Large intestine (tissue), 3 donors: ENCODE measurements around the gene SLC22A1. TPM values are rescaled to one million over a fixed set of nuclear protein-coding genes. Genes with fewer than 3 reads are reported as not detected.

ENCODE experiments used
- DNase-seq, 2 donors: peaks; one replicate each; pipeline versions ENCODE4 v3.0.0 to v3.0.0-alpha.2; 2013
- H3K27ac ChIP-seq: one replicate; pipeline ENCODE4 v1.5.1; 2013; ENCODE audit warnings: low read length
- H3K27me3 ChIP-seq: 2 replicates; pipeline ENCODE4 v1.6.1; 2013; ENCODE audit warnings: low read length; ENCODE audit not compliant: control insufficient read depth, insufficient read depth
- H3K36me3 ChIP-seq: 2 replicates; pipeline ENCODE4 v1.6.1; 2013; ENCODE audit warnings: low read length; ENCODE audit not compliant: control insufficient read depth, insufficient read depth
- H3K4me1 ChIP-seq: one replicate; pipeline ENCODE4 v1.6.1; 2013; ENCODE audit warnings: low read length; ENCODE audit not compliant: control insufficient read depth, insufficient read depth
- H3K4me3 ChIP-seq: one replicate; pipeline ENCODE4 v1.5.1; 2013; ENCODE audit warnings: low read length
- H3K9me3 ChIP-seq: one replicate; pipeline ENCODE4 v1.6.1; 2013; ENCODE audit warnings: mild to moderate bottlenecking, low read depth, low read length, moderate library complexity; ENCODE audit not compliant: control insufficient read depth
- whole genome bisulfite sequencing: methylation state at CpG from one replicate; pipeline ENCODE4 v1.1.5; 2013; ENCODE audit warnings: low lambda C conversion rate; ENCODE audit not compliant: insufficient coverage; 5-methylcytosine and 5-hydroxymethylcytosine counted together
- polyA plus RNA-seq: library from polyadenylated mRNA; unstranded; fragments of 120-200 nt; gene quantifications from one replicate; pipeline ENCODE4 v1.2.1, GENCODE V29; 2013

The SLC22A1 gene
- polyA plus RNA-seq, 1 donor: 0.57 TPM

DNA sequence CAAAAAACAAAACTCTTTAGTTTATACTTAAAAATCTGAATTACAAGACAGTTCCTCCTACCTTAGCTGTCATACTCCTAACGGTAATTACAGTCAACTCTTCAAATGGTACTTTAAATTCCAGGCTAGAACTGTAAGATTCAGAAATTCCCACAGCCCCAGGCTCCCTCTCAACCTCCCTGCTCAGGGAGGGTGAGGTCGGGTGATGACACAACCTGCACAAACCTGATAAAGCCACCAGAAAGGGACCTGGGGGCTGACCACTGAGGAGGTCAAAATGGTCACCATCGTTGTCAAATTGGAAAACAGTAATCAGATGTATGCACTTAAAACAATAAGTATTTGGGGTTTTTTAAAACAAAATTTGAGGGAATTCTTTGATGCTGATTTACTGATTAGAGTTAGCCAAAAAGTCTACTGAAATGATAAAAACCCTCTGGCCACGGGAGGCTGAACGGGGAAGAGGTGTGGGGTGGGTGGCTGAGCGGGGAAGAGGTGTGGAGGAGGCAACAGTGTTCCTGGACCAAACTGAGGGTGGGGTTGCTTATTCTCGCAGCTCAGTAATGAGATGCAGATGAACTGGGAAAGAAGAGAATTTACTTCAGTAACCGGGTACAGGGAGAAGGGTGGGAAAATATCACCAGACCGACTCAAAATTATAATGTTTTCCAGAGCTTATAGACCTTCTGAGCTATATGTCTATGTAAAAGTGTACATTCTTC is 52.4 kb downstream of the SLC22A1 start:
- Histone ChIP-seq H3K4me3 (no peak overlapping the region), H3K36me3 (no peaks in the 10 kb centered on the region)
- DNase-seq: no peak

GRCh38 chr6:160174681-160175080 is 53.1 kb downstream of the SLC22A1 start:
- no peaks in the 10 kb centered on the region for H3K4me1 ChIP-seq
- no peak overlapping the region for H3K4me3 ChIP-seq
- no peaks in the 10 kb centered on the region for H3K9me3 ChIP-seq
- no peak overlapping the region for H3K27ac ChIP-seq
- H3K36me3 ChIP-seq: no peaks in the 10 kb centered on the region
- DNase-seq: no peak
- H3K27me3 ChIP-seq: no peaks in the 10 kb centered on the region
- no CpG with 5 or more reads among the region's 2 CpGs for WGBS

More for the DNA sequence above, 52.4 kb downstream of the SLC22A1 start:
- no CpG with 5 or more reads among the region's 9 CpGs for WGBS
- Histone ChIP-seq H3K27me3 (no peaks in the 10 kb centered on the region), H3K9me3 (no peaks in the 10 kb centered on the region), H3K4me1 (no peaks in the 10 kb centered on the region), H3K27ac (no peak overlapping the region)

- 83% methylated on average over 1 of the region's 2 CpGs for WGBS
- no peaks in the 10 kb centered on the region for H3K9me3 ChIP-seq
Observed at GRCh38 chr6:160177220-160177619, 55.6 kb downstream of the SLC22A1 start.

GRCh38 chr6:160178271-160178670 is 56.7 kb downstream of the SLC22A1 start:
- Histone ChIP-seq H3K9me3 (no peaks in the 10 kb centered on the region), H3K27me3 (no peaks in the 10 kb centered on the region), H3K4me3 (no peak overlapping the region), H3K4me1 (no peaks in the 10 kb centered on the region), H3K36me3 (no peaks in the 10 kb centered on the region), H3K27ac (no peak overlapping the region)
- DNase-seq: no peak
- 81% methylated on average over 5 of the region's 5 CpGs for WGBS

More at GRCh38 chr6:160177220-160177619, 55.6 kb downstream of the SLC22A1 start:
- Histone ChIP-seq H3K36me3 (no peaks in the 10 kb centered on the region), H3K4me3 (no peak overlapping the region), H3K4me1 (no peaks in the 10 kb centered on the region), H3K27ac (no peak overlapping the region), H3K27me3 (no peaks in the 10 kb centered on the region)
- DNase-seq: no peak

DNA sequence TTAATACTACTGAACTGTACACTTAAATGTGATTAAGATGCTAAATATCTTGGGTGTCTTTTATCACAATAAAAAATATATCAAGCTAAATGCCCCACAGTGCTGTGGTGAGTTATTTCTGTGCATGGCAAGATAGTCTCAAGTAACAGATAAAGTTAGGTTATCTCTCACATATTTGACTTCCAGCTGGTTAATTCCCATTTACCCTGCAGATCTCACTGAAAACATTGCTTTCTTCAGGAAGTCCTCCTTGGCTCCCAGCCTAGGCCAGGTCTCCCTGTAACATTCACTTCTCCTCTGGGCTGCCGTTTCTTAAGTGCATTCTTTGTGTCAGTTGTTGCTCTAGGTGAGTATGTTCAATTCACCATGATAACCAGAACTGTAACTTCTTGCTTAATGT is 59.1 kb downstream of the SLC22A1 start:
- Histone ChIP-seq H3K36me3 (no peaks in the 10 kb centered on the region), H3K4me3 (no peak overlapping the region), H3K27ac (no peak overlapping the region), H3K4me1 (no peaks in the 10 kb centered on the region), H3K27me3 (no peaks in the 10 kb centered on the region), H3K9me3 (no peaks in the 10 kb centered on the region)
- WGBS: no CpG with 5 or more reads among the region's 1 CpG
- no peak for DNase-seq

DNA sequence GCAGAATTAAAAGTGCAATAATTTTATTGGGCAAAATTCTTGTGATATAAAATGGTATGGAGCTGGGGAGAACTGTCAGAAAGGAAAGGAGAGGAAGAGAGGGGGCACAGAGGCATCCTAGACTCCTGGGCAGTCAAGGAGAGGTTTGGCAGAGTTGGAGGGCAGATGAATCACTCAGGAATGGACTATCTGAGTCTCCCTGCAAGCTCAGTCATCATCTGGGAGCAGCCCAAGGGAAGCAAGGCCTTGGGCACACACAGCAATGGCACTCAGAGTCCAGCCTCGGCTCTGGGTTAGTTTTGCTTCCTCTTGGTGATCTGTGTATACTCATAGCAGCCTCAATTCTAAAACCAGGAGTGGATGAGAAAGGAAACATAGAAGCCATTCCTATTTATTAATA is 67.2 kb downstream of the SLC22A1 start:
- no peak overlapping the region for H3K27ac ChIP-seq
- no CpG with 5 or more reads among the region's 1 CpG for WGBS
- peaks cover 6% of the 10 kb centered on the region for H3K9me3 ChIP-seq
- no peaks in the 10 kb centered on the region for H3K27me3 ChIP-seq
- H3K4me1 ChIP-seq: peaks cover 4% of the 10 kb centered on the region
- H3K4me3 ChIP-seq: no peak overlapping the region
- H3K36me3 ChIP-seq: no peaks in the 10 kb centered on the region
- no peak for DNase-seq

DNA sequence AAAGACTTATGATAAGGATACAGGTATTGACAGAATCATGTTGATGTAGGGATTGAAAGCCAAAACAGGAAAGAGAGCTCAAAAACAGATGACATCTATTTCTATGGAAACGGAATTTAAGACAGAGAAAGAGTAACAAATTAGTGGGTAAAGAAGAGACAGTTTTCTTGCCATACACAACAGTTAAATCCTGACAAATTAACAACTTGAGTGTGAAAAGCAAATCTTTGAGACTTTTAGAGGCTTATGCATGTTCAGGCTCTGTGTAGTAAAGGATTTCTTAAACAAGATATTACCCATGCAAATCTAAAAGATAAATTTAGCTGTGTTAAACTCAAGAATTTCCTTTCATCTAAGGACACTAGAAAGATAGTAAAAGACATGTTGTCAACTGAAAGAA is 68.5 kb downstream of the SLC22A1 start:
- peaks cover 13% of the 10 kb centered on the region for H3K9me3 ChIP-seq
- WGBS: 89% methylated on average over 1 of the region's 1 CpG
- peaks cover 4% of the 10 kb centered on the region for H3K4me1 ChIP-seq
- H3K27ac ChIP-seq: no peak overlapping the region
- no peak for DNase-seq
- no peaks in the 10 kb centered on the region for H3K36me3 ChIP-seq
- H3K27me3 ChIP-seq: no peaks in the 10 kb centered on the region
- no peak overlapping the region for H3K4me3 ChIP-seq

- no peaks in the 10 kb centered on the region for H3K27me3 ChIP-seq
- H3K9me3 ChIP-seq: peaks cover 17% of the 10 kb centered on the region
- peak; percentile 60 to 78 for DNase-seq
- H3K36me3 ChIP-seq: no peaks in the 10 kb centered on the region
- H3K4me1 ChIP-seq: peaks cover 4% of the 10 kb centered on the region
- H3K27ac ChIP-seq: no peak overlapping the region
- no peak overlapping the region for H3K4me3 ChIP-seq
Observed at GRCh38 chr6:160190973-160191372, 69.4 kb downstream of the SLC22A1 start.

DNA sequence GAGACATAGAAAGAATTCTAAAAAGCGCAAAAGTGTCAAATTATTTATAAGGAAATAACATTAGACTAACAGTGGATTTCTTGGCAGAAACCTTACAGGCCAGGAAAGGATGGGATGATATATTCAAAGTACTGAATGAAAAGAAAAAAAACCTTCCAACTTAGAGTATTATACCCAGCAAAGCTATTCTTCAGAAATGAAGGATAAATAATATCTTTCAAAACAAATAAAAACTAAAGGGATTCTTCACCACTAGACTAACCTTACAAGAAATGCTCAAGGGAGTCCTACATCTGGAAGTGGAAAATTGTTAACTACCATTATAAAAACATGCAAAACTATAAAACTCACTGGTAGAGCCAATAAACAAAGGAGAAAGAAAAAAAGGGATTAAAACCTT is 71.2 kb downstream of the SLC22A1 start:
- DNase-seq: no peak
- H3K9me3 ChIP-seq: peaks cover 17% of the 10 kb centered on the region
- H3K27me3 ChIP-seq: no peaks in the 10 kb centered on the region
- no peak overlapping the region for H3K27ac ChIP-seq
- WGBS: 100% methylated on average over 1 of the region's 1 CpG
- no peak overlapping the region for H3K4me3 ChIP-seq
- H3K36me3 ChIP-seq: no peaks in the 10 kb centered on the region
- peaks cover 4% of the 10 kb centered on the region for H3K4me1 ChIP-seq

DNA sequence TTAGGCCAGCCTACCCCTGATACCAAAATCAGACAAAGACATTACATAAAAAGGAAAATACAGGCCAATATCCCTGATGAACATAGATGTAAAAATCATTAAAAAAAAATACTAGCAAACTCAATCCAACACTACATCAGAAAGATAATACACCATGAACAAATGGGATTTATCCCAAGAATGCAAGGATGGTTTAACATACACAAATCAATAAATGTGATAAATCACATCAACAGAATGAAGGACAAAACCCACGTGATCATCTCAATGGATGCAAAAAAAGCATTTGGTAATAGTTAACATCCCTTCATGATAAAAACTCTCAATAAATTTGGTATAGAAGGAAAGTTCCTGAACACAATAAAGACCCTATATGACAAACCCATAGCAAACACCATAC is 73.2 kb downstream of the SLC22A1 start:
- Histone ChIP-seq H3K36me3 (no peaks in the 10 kb centered on the region), H3K27ac (no peak overlapping the region)
- WGBS: no CpG with 5 or more reads among the region's 1 CpG

DNA sequence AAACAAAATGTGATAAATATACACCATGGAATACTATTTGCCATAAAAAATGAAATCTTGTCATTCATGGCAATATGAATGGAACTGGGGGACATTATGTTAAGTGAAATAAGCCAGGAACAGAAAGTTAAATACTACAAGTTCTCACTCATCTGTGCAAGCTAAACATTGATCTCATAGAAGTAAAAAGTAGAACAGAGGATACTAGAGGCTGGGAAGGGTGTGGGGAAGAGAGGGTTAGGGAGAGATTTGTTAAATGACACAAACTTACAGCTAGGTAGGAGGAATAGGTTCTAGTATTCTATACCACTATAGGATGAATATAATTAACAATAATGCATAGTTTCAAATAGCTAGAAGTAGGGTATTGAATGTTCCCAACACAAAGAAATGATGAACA is 76.0 kb downstream of the SLC22A1 start:
- no peaks in the 10 kb centered on the region for H3K36me3 ChIP-seq
- no peaks in the 10 kb centered on the region for H3K27me3 ChIP-seq
- H3K9me3 ChIP-seq: peaks cover 17% of the 10 kb centered on the region
- no peak overlapping the region for H3K27ac ChIP-seq
- H3K4me1 ChIP-seq: peaks cover 7% of the 10 kb centered on the region
- DNase-seq: no peak
- H3K4me3 ChIP-seq: no peak overlapping the region

More for the DNA sequence above, 73.2 kb downstream of the SLC22A1 start:
- Histone ChIP-seq H3K9me3 (peaks cover 17% of the 10 kb centered on the region), H3K4me1 (peaks cover 11% of the 10 kb centered on the region), H3K27me3 (no peaks in the 10 kb centered on the region), H3K4me3 (no peak overlapping the region)
- DNase-seq: no peak
